Spleen (tissue), 13 donors: ENCODE data around the gene MLF2. TPM values are rescaled to one million over a fixed set of nuclear protein-coding genes. Genes with fewer than 3 reads are reported as not detected.

Experiments used
- DNase-seq: peaks from one replicate; pipeline ENCODE4 v3.0.0-alpha.2; 2020
- H3K27ac ChIP-seq, 8 donors: fragments of 200-600 bp; sonication (generic) in 7 of 8; 1 replicate in 4 of 8; 2 replicates in 4 of 8; pipeline versions ENCODE4 v1.5.0 to v1.8.0; 2016 to 2021; ENCODE audit warnings: inconsistent platforms in 4 of 8, mild to moderate bottlenecking in 4 of 8, moderate library complexity in 1 of 8
- H3K27me3 ChIP-seq, 7 donors: fragments of 200-600 bp; sonication (generic) in 6 of 7; replicated peaks in 1 of 7; 1 replicate in 4 of 7; 2 replicates in 3 of 7; pipeline versions ENCODE4 v1.5.0 to v1.8.0; 2016 to 2021; ENCODE audit warnings: inconsistent platforms in 3 of 7, mild to moderate bottlenecking in 1 of 7
- H3K36me3 ChIP-seq, 6 donors: fragments of 200-600 bp; sonication (generic) in 5 of 6; 1 replicate in 4 of 6; 2 replicates in 2 of 6; pipeline versions ENCODE4 v1.5.0 to v1.8.0; 2016 to 2021; ENCODE audit warnings: inconsistent platforms in 2 of 6
- H3K4me1 ChIP-seq, 6 donors: fragments of 200-600 bp; sonication (generic) in 5 of 6; 1 replicate in 3 of 6; 2 replicates in 3 of 6; pipeline versions ENCODE4 v1.5.0 to v1.8.0; 2016 to 2021; ENCODE audit warnings: inconsistent platforms in 3 of 6
- H3K4me3 ChIP-seq, 8 donors: fragments of 200-600 bp; sonication (generic) in 7 of 8; 1 replicate in 4 of 8; 2 replicates in 4 of 8; pipeline versions ENCODE4 v1.5.0 to v1.8.0; 2016 to 2021; ENCODE audit warnings: inconsistent platforms in 4 of 8, mild to moderate bottlenecking in 4 of 8, moderate library complexity in 2 of 8
- H3K9me3 ChIP-seq, 8 donors: fragments of 200-600 bp; sonication (generic) in 7 of 8; 1 replicate in 4 of 8; 2 replicates in 4 of 8; pipeline versions ENCODE4 v1.5.0 to v1.8.0; 2016 to 2021; ENCODE audit warnings: inconsistent platforms in 4 of 8
- POLR2A ChIP-seq, 3 donors: fragments of 450-650 bp; IDR thresholded peaks; one replicate each; pipeline ENCODE4 v1.5.1; 2017; ENCODE audit warnings: antibody characterized with exemption in 3 of 3, mild to moderate bottlenecking in 1 of 3
- POLR2AphosphoS5 ChIP-seq, 3 donors: sonication (generic); formaldehyde crosslinking; IDR thresholded peaks; one replicate each; pipeline ENCODE4 v1.5.1; 2017; ENCODE audit warnings: antibody characterized with exemption in 3 of 3
- WGBS, 5 donors: extraction: QIAGEN DNeasy Blood & Tissue Kit in 3 of 5; methylation state at CpG; one replicate each; pipeline versions ENCODE4 v1.1.5 to v1.1.7; 2013 to 2018; 5-methylcytosine and 5-hydroxymethylcytosine counted together
- intact Hi-C: fragments of 100-400 bp; cut with DNase I; formaldehyde crosslinking; loops from one replicate; pipeline ENCODE4 v1.15.0; 2023; ENCODE audit warnings: low total_unique reads
- long read RNA-seq, 2 donors: transcript quantifications; one replicate each; lab custom pipeline, GENCODE V29; 2026
- polyA plus RNA-seq, 3 donors: library from polyadenylated mRNA; stranded (reverse); fragments of 200-250 nt; gene quantifications; one replicate each; pipeline ENCODE4 v1.2.1, GENCODE V29; 2013
- total RNA-seq, 7 donors: library from RNA; depleted of rRNA in 3 of 7; stranded (reverse); fragments of >200 nt in 3 of 7; fragmentation: NEBNext Ultra II Directional in 4 of 7; extraction: Animal tissue kit (Norgen Biotek cat#: 25700) in 4 of 7; gene quantifications; one replicate each; pipeline versions ENCODE4 v1.1.0 to v1.2.1, GENCODE V29; 2016 to 2021
- TF ChIP-seq, protein P1 (sequence below), 11 experiments: fragments of 200-600 bp in 7 of 11; fragments of 450-650 bp in 4 of 11; sonication (generic) in 4 of 11; IDR thresholded peaks in 8 of 11; conservative IDR thresholded peaks in 3 of 11; 1 replicate in 7 of 11; 2 replicates in 4 of 11; pipeline versions ENCODE4 v1.4.0 to v1.8.0; 2016 to 2021; ENCODE audit warnings: antibody characterized with exemption in 11 of 11, inconsistent platforms in 4 of 11, mild to moderate bottlenecking in 1 of 11
- donor health status: healthy with polysubstance abuse.
- donor health status: DM: no; HTN: no; CAD: no; lungs with moderate emphysema.
- donor health status: DM: no; HTN: no; CAD: no.
- donor health status: Bipolar disorder and iron deficiency.
- donor health status: healthy.
- donor health status: DM: no; HTN: no; CAD: no.
- donor health status: DM: yes; HTN: yes; CAD: no.

The MLF2 gene, protein sequence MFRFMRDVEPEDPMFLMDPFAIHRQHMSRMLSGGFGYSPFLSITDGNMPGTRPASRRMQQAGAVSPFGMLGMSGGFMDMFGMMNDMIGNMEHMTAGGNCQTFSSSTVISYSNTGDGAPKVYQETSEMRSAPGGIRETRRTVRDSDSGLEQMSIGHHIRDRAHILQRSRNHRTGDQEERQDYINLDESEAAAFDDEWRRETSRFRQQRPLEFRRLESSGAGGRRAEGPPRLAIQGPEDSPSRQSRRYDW
- 100 to 1,000 TPM in 5 of 7 donors, 10 to 100 TPM in 2; 85.4 to 123 (median 104) TPM for total RNA-seq
- 100 to 1,000 TPM in 2 of 3 donors, 10 to 100 TPM in 1; 78.0 to 116 (median 101) TPM for polyA plus RNA-seq
- long read RNA-seq, donor 1, transcript MLF2-201 (9 exons, 1,969 nt) = major isoform, 39 of 55 reads
- long read RNA-seq, donor 1, partial matches to known transcripts = 13 of 55 reads
- long read RNA-seq, donor 1, other reads (novel, unspliced or antisense) = 0 of 55 reads
- long read RNA-seq, donor 2, transcript MLF2-201 (9 exons, 1,969 nt) = major isoform, 38 of 697 reads
- long read RNA-seq, donor 2, partial matches to known transcripts = 626 of 697 reads
- long read RNA-seq, donor 2, other reads (novel, unspliced or antisense) = 31 of 697 reads

DNA sequence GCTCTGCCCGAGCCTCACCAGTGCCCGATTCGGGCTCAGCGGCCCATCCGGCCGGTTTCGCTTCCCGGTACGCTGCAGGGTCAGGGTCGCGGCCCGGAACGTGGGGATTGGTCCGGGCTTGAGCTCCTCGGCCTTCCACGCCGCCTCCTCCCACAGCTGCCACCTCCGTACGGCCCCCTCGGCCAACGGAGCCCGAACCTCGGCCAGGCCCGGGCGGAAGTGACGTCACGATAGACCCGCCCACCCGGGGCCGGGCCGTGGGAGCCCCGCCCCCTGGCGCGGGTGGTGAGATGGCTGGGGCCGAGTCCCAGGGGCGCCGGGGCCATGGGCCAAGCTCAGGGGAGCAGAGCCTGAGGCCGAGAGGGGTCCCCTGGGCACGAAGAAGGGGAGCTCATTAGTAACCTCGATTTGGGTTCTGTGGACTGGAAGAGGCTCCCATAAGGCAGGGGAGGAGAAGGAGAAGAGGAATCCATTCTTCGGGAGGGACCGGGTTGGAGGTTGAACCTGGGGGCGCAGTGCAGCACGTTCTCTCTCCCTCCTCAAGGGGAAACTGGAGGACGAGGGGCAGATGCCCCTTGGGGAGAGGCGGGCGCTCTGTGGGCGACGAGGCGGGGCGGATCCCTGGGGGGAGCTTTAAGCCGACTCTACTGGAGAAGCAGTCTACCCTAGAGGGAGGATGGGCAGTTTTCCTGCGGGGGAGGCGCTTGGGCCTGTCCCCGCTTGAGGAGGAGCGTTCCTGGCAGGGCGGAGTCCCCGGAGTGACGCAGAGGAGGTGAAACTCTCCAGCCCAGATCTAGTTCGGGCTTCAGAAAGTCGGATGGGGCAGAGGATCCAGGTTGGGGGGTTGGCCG lies at the start of gene MLF2:
Gene MLF2 (minus strand): TSS at position 221 of the 851 bp plus-strand sequence. CDS start 807 bp downstream, outside the sequence.
- Histone ChIP-seq H3K27ac (peak within 1 kb of the TSS; percentile 96 to 99 (median 98)), H3K9me3 (no peaks in the 10 kb centered on the region), H3K4me1 (peaks cover 16 to 37% (median 25%) of the 10 kb centered on the region in 6 donors), H3K36me3 (peaks cover 0 to 40% (median 34%) of the 10 kb centered on the region in 6 donors), H3K4me3 (peak within 1 kb of the TSS; percentile 57 to 90 (median 65)), H3K27me3 (no peaks in the 10 kb centered on the region)
- 0 to 1% (median 0%) methylated on average over 29 to 62 of the region's 62 CpGs for WGBS, 5 donors
- peak; percentile 99 for DNase-seq
- TF ChIP-seq POLR2A (IDR thresholded peaks at IDR 0.05) = peak in 2 of 3 donors; percentile 62 to 81
- TF ChIP-seq POLR2AphosphoS5 (IDR thresholded peaks at IDR 0.05) = peak; percentile 96 to 99 (median 97)
- TF ChIP-seq, protein P1, sequence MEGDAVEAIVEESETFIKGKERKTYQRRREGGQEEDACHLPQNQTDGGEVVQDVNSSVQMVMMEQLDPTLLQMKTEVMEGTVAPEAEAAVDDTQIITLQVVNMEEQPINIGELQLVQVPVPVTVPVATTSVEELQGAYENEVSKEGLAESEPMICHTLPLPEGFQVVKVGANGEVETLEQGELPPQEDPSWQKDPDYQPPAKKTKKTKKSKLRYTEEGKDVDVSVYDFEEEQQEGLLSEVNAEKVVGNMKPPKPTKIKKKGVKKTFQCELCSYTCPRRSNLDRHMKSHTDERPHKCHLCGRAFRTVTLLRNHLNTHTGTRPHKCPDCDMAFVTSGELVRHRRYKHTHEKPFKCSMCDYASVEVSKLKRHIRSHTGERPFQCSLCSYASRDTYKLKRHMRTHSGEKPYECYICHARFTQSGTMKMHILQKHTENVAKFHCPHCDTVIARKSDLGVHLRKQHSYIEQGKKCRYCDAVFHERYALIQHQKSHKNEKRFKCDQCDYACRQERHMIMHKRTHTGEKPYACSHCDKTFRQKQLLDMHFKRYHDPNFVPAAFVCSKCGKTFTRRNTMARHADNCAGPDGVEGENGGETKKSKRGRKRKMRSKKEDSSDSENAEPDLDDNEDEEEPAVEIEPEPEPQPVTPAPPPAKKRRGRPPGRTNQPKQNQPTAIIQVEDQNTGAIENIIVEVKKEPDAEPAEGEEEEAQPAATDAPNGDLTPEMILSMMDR (IDR thresholded peaks at IDR 0.05 in 8 of 11, conservative IDR thresholded peaks at IDR 0.05 in 3 of 11) = peak; percentile 97 to 100 (median 98)
- intact Hi-C loops = loop anchor here (10.0 kb wide), 1 partner anchor 72 kb away; the partner anchor contains the start of genes GPR162 and P3H3

DNA sequence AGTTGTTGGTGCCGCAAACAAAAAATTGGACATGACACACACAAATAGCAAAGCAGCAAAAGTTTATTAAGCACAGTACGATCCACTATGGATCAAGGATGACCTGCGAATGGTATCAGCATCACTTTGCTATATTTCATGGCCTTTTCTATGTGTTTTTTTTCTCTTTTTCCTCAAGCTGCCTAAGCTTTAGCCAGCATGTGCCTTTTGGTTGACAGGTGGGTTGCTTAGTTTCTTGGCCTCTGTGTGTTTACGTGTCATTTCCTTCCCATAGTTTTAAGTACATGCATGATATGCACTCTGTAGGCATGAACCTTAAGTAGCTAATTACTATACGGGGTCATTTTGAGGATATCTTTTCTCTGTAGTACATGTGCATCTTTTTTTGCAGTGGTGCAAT lies 46.2 kb upstream of the MLF2 start:
- WGBS, 5 donors = 76 to 89% (median 86%) methylated on average over 5 of the region's 5 CpGs
- no peak overlapping the region for H3K4me3 ChIP-seq
- intact Hi-C loops = no loop called here
- no peaks in the 10 kb centered on the region for H3K9me3 ChIP-seq
- no peak for DNase-seq
- peaks cover 0 to 22% (median 0%) of the 10 kb centered on the region in 7 donors for H3K27me3 ChIP-seq
- peaks cover 0 to 79% (median 11%) of the 10 kb centered on the region in 6 donors for H3K36me3 ChIP-seq
- peaks cover 0 to 2% (median 0%) of the 10 kb centered on the region in 6 donors for H3K4me1 ChIP-seq
- TF ChIP-seq POLR2A (IDR thresholded peaks at IDR 0.05) (no peak), POLR2AphosphoS5 (IDR thresholded peaks at IDR 0.05) (no peak)
- TF ChIP-seq, protein P1 (IDR thresholded peaks at IDR 0.05 in 8 of 11, conservative IDR thresholded peaks at IDR 0.05 in 3 of 11) = no peak
- no peak overlapping the region for H3K27ac ChIP-seq

DNA sequence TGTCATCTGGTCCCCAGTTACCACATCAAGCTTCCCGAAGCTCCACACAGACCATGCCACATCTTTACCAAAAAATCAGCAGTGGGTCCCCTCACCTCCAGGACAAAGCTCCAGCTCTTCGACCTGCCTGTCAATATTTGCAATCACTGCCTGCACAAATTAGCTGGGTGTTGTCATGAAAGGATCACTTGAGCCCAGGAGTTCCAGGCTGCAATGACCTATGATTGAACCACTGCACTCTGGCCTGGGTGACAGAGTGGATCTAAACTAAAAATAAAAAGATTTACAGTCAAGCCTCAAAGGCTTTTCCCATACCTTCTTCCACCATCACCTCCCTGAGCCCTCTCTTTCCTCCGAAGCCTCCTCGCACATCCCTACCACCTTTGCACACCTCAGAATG lies 43.6 kb upstream of the MLF2 start:
- H3K4me3 ChIP-seq = no peak overlapping the region
- TF ChIP-seq, protein P1 (IDR thresholded peaks at IDR 0.05 in 8 of 11, conservative IDR thresholded peaks at IDR 0.05 in 3 of 11) = no peak
- TF ChIP-seq POLR2AphosphoS5 (IDR thresholded peaks at IDR 0.05) = no peak
- no peak for TF ChIP-seq POLR2A (IDR thresholded peaks at IDR 0.05)
- intact Hi-C loops = no loop called here
- H3K36me3 ChIP-seq = peaks cover 0 to 57% (median 2%) of the 10 kb centered on the region in 6 donors
- H3K9me3 ChIP-seq = no peaks in the 10 kb centered on the region
- no peak overlapping the region for H3K27ac ChIP-seq
- WGBS, 5 donors = 87 to 92% (median 91%) methylated on average over 4 of the region's 4 CpGs
- peaks cover 0 to 23% (median 0%) of the 10 kb centered on the region in 7 donors for H3K27me3 ChIP-seq
- DNase-seq = no peak
- peaks cover 3 to 28% (median 20%) of the 10 kb centered on the region in 6 donors for H3K4me1 ChIP-seq
